NCI-H82 (cell line): ENCODE measurements around the gene SEMA6B.

Source experiments
- DNase-seq: peaks from one replicate; lab custom pipeline; 2025; lab: John Stamatoyannopoulos, UW

The SEMA6B gene

DNA sequence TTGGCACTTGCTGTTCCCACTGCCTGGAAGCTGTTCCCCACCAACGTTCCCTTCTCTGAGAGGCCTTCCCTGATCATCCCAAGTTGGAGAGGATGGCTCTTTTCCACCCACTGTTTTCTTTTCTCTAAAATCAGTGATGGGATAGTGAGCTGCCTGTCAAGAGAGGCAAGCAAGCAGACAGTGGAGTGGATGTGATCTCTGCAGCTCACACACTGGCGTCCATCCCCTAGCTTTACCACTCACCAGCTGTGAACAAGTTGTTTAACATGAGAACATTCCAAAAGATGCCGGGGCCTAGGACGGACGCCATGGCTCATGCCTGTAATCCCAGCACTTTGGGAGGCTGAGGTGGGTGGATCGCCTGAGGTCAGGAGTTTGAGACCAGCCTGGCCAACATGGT lies 28.0 kb upstream of the SEMA6B start:
- no peak for DNase-seq

DNA sequence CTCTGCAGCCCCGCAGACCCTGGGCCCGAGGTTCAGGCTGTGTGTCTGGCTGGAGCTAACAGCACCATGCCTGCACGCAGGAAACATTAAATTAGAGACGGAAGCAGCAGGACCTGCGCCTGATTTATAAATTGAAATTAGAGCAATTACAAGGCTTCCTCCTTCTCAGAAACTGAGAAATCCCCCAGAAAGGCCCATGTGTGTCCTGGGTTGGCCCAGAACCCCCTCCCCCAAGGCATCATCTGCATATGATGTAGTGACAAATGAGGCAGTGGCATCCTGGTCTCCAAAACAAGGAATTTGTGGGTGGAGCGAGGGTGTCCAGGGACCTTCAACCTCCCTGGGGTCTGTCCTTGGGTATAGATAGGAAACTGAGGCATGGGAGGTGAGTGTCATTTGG lies 27.2 kb upstream of the SEMA6B start:
- no peak for DNase-seq

DNA sequence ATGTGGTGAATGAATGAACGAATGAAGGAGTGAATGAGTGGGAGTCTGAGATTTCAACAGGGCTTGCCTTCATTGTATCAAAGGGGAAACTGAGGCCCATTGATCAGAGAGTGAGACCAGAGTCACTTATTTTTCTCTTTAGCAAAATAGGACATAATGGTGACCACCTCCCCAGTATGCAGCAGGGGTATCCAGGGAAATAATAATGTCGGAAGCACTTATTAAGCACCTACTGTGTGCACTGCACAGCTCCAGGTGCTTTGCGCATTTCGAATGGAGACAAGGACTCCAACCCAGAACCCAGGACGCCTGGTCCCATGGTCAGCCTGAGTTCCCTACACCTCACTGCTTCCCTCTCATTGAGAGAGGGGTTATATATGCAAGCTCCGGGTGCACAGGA lies 26.8 kb upstream of the SEMA6B start:
- DNase-seq: no peak

DNA sequence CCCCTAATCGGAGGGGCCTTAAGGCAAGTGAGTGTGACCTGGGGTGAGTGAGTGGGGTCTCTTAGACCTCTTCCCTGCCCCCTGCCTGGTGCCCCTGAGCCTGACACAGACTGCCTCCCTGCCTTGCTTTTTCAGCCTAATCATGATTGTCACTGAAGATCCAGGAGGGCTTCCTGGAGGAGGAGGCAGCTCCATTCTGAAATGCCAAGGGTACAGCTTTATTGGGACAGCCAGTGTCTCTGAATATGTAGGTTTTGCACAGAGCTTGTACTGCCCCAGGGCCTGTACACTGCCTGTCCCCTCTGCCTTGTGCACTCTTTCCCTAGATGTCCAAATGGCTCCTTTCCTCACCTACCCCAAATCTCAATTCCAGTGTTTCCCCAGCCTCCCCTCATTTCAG lies 26.1 kb upstream of the SEMA6B start:
- DNase-seq: no peak

DNA sequence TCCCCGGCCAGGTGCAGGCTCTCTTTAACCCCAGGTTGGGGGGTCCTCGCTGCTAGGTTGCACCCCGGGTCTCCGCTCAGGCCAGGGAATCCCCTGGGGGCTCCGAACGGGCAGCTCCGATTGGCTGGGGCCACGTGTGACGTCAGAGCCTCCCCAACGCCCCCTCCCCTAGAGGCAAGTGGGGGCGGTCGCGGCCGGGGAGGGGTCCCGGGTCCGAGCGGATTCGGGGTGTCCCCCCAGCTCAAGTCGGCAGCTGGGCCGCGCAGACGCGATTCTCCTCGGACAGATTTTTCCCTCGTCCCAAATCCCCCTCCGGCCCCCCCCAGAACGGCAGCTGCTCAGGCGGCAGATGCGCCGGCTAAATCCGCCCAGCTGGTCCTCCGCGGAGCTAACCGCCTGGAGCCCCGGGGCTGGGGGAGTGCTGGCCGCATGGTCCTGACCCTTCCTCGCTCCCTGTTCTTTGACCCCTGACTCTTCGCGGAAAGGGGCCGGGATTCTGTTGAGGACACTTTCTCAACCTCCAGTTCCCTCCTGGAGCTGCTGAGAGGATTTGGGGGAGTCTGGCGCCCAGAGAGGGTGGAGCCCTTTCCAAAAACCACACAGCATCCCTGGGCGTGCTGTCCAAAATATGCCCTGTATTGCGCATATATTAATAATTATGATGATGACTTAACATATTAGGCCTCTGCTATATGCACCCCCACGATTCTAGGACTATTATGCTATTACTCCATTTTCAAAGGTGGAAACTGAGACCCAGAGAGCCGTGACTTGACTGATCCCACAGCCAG lies 25.4 kb upstream of the SEMA6B start:
- peak; percentile 82 for DNase-seq

DNA sequence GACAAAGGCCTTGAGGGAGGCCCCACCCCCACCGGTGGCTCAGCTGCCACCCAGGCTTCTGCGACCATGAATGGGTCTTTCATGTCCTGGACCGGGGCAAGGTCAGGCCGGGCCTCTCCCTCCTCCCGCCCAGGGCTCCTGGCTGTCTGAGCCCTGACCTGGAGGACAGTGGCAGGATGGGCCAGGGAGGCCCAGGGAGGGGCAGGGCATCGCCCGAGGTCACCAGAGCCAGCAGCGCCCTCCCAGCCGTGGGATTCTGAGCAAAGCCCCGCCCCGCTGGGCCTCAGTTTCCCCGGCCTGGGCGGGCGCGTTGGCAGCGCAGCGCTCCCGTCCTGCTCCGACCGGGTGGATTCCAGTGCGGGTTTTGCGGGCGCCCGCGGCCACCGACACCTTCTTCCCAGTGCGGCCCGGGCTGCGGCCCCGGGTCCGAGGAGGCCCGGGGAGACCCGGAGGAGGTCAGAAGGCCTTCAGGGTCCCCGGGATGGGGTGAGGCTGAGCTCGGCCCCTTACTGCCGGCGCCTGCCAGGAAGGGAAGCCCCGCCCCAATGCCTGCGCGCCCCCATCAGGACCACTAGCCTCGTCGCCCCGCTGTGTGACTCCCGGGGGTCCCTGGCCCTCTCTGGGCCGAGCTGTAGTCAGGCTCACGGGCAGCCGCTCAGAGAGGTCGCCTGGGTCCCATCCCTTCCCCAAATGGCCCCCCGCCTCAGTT lies 24.6 kb upstream of the SEMA6B start:
- DNase-seq: peak; percentile 54

DNA sequence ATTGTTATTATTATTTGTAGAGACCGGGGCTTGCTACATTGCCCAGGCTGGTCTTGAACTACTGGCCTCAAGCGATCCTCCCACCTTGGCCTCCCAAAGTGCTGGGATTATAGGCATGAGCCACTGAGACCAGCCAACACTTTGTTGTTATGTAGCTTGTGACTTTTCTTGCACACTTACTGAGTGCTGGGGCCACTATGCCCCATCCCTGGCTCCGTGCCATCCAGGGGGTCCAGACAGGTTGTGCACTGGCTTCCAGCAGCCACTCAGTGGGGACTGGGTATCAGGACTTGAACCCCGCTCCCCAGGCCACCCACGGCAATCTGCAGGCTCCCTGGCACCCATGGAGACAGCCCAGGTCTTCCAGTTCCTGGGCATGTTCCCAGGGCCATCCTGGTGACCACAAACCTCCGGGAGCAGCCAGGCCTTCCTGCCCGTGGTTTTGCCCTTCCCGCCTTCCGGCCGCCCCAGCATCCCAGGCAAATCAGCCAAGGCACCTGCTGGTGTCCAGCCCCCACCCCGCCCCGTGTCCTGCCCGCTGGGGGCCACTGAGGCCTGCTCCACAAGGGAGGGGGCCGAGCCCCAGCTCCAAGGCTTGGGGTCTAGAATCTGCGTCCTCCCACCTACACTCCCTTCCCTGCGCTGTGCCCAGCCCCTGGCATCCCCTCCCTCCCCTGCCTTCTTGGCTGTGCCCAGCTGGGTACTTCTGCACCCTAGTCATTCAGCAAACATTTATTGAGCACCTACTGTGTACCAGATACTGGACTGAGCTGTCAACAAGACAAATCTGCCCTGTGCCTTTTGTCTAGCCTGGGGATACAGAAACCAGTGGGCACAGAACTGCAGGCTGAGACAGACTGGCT lies 23.7 kb upstream of the SEMA6B start:
- no peak for DNase-seq

DNA sequence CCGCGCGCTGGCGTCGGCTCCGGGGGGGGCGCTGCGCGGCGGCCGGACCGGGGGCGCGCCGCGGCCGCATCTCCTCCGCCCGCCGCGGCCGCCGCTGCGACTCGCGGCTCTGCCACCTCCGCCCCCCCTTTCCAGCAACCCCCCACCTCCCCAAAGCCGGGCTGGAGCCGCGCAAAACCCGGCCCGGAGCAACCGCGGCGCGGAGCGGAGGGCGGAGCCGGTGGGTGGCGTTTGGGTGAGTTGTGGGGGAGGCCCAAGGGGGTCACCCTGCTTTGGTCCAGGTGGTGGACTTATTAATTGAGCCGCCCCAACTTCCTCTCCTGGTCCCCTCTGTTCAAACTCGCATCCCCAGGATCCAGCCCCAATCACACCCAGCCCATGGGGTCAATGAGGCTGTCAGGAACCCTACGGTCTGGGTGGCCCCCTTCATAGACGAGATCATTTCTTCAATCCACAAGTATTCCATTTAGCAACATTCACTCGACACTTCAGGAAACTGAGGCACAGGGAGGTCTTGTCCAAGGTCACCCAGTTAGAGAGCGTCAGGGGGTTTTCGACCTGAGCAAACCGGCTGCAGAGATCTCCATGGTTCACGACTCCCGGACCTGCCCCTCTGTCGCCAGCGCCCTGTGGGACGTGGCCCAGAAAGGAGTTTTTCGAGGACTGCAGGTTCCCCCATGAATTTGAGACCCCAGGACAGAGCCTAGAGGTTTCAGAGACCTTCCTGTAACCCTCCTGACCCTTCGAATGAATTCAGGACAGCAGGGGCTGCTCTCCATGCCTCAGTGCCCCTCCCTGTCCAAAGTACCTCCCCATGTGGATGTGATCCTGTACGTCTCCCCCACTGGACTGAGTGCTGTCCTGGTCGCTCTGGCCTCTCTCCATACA lies 22.4 kb upstream of the SEMA6B start:
- peak; percentile 41 for DNase-seq

DNA sequence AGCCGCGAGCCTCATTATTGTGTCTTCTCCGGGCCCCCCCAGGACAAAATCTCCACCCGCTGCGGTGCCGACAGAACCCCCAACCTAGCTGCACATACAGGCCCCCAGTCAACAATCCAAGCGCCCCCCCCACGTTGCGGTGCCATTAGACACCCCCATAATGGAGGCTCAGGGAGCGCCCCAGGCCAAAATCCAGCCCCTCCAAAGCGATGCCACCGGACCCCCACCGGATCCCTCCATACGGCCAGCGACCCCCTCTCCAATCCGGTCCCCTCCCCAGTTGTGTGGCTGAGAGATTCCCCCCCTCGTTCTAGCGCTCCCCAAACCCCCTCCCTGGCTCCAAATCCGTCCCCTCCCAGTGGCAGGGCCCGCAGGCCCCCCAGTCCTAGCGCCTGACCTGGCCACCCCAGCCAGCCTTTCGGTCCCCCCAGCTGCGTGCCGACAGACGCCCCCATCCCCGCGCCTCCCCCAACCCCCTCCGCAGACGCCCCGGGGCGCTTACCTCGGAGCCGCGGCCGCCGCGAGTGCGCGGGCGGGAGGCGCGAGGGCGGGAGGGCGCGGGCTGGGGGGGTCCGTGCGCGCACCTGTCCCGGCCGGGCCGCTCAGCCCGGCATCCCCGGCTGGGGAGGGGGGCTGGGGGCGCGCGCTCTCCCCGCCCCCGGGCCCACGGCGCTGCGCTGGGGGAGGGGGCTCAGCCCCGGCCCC lies 21.6 kb upstream of the SEMA6B start:
- DNase-seq: no peak

DNA sequence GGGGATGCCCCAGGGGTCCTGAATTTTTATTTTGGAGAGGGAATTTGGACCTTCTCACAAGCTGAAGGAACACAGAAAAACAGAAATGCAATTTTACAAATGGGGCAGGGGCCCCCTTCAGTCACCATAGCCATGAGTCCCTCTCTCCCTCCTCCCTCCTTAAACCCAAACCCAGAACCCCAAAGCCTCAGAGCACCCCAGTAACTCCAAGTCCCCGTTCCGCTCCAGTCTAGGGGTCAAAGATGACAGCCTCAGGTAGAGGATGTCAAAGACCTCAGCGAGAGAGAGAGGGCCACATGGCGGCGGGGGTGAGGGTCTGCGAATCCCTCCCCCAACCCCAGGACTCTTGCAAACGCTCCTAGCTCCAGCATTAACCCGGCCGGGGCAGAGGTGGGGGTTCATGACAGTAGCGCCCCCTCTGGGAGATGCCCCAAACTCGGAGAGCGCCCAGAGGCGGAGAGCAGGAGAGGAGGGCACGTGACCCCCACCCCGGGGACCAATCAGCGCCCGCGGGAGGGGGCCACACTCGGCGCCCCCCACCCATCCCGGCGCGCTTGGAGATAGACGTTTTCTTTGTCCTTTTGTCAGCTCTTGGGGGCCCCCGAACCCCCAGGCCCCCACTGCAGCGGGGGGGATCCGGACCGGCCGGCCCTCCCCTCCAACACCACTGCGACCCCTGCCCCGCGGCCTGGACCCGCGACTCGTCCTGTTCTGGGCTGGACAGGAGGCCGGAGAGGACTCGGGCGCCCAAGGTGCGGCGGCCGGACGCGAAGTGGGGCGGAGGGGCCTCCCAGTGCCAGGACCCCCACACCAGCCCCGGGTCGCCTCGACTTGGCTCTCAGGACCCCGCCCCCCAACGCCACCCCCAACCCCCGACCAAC lies 20.8 kb upstream of the SEMA6B start:
- DNase-seq: no peak

DNA sequence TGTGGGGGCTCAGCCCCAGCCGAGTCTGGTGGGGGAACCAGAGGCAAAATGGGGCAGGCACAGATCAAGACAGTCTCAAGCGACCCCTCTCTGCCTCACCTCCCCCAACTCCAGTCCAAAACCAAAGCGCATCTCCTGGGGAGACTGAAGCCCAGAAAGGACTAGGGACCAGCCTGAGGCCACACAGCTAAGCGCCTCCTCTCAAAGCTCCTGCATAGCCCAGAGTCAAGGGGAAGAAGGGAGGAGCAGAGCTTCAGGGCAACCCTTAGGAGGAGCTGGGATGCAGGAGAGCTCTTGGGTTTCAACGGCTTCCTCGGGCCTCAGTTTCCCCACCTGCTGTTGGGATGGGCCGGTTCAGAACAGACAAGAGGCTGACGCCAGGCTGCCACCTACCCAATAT lies 19.9 kb upstream of the SEMA6B start:
- DNase-seq: no peak

DNA sequence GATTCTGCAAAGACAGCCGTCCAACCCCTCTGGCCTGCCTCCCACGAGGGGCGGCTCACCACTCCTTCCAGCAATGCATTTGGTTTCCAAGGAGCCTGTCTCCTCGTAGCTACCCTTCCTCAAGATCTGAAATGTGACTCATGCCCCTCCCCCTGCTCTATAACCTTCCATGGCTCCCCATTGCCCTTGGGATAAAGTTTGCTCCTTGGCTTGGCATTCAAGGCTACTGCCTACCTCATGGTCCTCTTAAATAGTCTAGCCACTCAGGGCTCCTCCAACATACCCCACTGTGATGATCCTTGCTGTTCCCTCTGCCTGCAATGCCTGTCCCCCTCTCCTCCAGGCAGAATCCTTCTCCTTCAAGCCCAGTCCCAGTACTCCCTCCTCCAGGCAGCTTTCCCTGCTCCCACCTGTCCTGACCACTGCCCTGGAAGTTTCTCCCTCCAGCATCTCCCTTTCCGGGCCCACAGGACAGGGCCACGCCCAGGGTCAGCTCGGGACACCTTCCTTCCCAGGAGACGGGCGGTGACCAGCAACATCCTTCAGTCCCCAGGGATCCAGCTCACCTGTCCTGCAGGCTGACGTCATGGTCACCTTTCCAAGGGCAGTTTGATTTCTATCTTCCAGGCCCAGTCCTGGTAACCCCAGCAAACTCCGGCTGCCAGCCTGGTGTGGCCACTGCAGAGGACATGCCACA lies 19.2 kb upstream of the SEMA6B start:
- DNase-seq: no peak

DNA sequence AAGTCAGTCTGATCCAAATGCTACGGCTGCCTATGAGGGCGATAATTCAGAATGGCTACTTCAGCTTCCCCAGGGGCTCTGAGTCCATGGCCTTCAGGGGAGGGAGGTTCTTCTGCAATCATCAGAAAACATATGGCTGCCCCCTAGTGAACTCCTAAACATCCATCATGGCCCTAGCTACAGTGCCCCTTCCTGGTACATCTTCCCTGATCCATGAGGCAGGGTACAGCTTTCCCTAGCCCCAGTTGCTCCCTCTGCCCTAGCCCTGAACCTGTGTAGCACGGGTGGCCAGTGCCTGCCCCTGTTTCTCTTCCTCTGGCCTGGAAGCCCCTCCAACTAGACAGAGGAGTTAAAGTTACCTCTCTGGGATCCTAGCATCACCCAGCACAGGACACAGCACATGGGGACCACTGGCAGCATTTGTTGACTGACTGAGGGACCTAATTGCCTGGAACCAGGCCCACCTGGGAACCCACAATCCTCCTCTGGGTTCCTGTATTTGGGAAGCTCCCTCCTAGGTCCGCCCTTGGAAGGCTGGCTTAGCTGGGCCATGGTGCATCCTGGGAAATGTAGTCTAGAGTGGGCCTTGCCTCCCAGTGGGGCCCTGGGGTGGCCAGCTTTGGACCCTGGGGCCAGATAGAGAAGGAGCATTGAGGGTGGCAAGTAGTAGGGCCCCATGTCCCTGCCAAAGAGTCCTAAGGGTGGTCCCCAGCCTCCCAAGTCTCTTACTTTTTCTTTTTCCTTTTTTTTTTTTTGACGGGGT lies 17.7 kb upstream of the SEMA6B start:
- DNase-seq: peak; percentile 35

DNA sequence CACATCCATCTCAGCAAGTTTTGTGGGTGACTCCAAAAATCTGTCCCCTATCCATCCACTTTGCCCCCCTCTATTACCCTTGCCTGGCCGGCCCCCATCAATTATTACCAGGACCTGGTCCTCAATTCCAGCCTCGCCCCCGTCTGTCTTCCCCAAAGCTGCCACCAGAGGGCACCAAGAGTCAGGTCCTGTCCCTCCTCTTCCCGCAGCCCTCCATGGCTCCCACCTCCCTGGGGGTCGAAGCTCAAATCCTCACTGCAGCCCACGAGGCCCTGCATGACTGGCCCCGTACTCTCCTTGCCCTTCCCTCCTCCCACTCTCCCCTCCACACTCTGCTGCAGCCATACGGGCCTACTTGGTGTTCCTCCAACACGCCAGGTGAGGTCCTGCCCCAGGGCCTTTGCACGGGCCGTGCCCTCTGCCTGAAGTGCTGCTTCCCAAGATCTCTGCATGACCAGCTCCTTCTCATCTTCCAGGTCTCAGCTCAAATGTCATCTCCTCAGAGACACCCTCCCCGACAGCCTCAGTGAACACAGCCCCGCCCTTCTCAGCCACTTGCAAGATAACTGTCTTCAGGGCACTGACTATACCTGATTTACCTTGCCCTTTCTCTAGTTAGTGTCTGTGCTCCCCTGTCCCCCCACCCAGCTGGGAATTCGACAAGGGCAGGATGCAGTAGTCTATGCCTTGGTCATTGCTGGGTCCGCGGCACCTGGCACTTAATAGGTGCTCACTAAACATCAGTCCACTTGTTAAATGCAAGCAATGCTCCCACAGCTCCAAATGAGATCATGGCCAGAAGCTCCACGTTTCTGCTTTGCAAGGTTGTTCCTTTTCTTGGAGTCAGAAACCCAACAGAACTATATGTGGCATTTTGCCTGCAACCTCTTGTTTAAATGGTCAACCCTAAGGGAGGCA lies 16.8 kb upstream of the SEMA6B start:
- peak; percentile 69 for DNase-seq

DNA sequence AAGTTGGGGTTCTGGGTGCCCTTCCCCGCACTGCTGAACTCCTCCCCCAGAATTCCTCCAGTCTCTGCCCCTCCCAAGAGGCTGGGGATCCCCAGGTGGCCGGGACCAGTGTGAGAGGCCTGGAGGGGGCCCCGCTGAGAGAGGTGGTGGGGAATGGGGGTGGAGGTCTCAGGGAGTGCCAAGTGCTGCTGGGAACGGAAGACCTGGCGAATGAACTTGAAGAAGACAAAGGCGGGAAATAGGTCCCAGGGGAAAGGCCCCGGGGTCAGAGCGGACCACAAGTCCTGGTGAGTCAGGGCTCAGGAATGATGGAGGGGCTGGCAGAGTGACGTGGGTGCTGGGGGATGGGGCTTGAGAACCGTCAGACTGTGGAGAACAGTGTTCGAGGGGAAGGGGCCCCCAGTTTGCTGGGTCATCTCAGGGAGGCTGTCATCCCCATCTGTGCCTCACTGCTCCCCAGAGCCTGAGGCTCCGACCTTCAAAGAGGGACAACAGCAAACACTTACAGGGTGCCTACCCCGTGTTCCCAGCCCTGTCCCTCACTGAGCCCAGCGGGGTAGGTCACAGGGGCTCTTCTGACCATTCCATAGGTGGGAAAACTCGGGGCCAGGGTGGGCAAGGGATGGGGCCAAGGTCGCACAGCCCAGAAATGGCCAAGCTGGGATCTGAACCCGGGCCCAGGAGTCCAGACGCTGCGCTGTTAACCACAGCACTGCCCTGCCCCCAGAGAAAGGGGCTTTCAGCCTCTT lies 16.0 kb upstream of the SEMA6B start:
- peak; percentile 32 for DNase-seq

DNA sequence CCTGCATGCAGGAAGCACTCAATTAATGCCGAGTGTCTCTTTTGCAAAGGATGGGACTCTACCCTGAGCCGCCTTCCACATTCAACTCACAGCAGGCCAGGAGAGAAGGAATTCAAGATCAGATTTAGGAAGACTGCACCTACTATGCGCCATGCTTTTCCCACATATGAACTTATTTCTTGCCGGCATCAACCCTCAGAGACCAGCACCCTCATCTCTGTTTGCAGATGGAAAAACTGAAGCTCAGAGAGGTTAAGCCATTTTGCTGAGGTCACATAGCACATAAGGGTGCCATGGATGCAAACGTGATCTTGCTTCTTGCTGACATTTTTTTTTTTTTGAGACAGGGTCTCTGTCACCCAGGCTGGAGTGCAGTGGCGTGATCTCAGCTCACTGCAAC lies 14.2 kb upstream of the SEMA6B start:
- no peak for DNase-seq
